HepG2 (cell line): ENCODE measurements around the gene MED20. TPM values are rescaled to one million over a fixed set of nuclear protein-coding genes. Genes with fewer than 3 reads are reported as not detected.

Source experiments
- DMAP1 ChIP-seq: IDR thresholded peaks from 2 replicates; pipeline ENCODE4 v1.6.1; 2016
- EED ChIP-seq: sonication (generic); formaldehyde crosslinking; IDR thresholded peaks from 2 replicates; pipeline ENCODE4 v1.5.0; 2020; ENCODE audit warnings: mild to moderate bottlenecking, missing genetic modification reagents
- FOSL2 ChIP-seq: sonication (generic); formaldehyde crosslinking; IDR thresholded peaks from 2 replicates; pipeline ENCODE4 v1.4.0; 2020; ENCODE audit warnings: missing genetic modification reagents
- FOXJ3 ChIP-seq: sonication (generic); formaldehyde crosslinking; IDR thresholded peaks from 2 replicates; pipeline ENCODE4 v1.4.0; 2020; ENCODE audit warnings: missing genetic modification reagents, mild to moderate bottlenecking, borderline replicate concordance
- KAT7 ChIP-seq: IDR thresholded peaks from 2 replicates; pipeline ENCODE4 v1.6.1; 2018; ENCODE audit warnings: borderline replicate concordance, missing compliant biosample characterization
- KDM1A ChIP-seq: IDR thresholded peaks from 2 replicates; pipeline ENCODE4 v1.6.1; 2016; ENCODE audit warnings: missing compliant biosample characterization
- KLF12 ChIP-seq: sonication (generic); formaldehyde crosslinking; IDR thresholded peaks from 2 replicates; pipeline ENCODE4 v1.4.0; 2020; ENCODE audit warnings: missing genetic modification reagents, borderline replicate concordance
- MTA3 ChIP-seq: sonication (generic); formaldehyde crosslinking; IDR thresholded peaks from 2 replicates; pipeline ENCODE4 v1.4.0; 2020; ENCODE audit warnings: missing genetic modification reagents
- PAF1 ChIP-seq: IDR thresholded peaks from 2 replicates; pipeline ENCODE4 v1.6.1; 2016; ENCODE audit warnings: missing genetic modification reagents, missing compliant biosample characterization
- PITX1 ChIP-seq: sonication (generic); formaldehyde crosslinking; IDR thresholded peaks from 2 replicates; pipeline ENCODE4 v1.5.1; 2020; ENCODE audit warnings: mild to moderate bottlenecking, missing genetic modification reagents
- POLR2AphosphoS5 ChIP-seq: IDR thresholded peaks from 2 replicates; pipeline ENCODE4 v1.6.1; 2012; ENCODE audit warnings: low read depth, low read length
- RAD21 ChIP-seq: fragments of 450-650 bp; formaldehyde crosslinking; IDR thresholded peaks from 2 replicates; pipeline ENCODE4 v1.5.0; 2020; ENCODE audit warnings: mild to moderate bottlenecking
- SAP130 ChIP-seq: IDR thresholded peaks from 2 replicates; pipeline ENCODE4 v1.6.1; 2016; ENCODE audit warnings: low read depth
- SOX13 ChIP-seq, 3 experiments: fragments of 450-650 bp in 1 of 3; sonication (generic) in 1 of 3; formaldehyde crosslinking in 1 of 3; IDR thresholded peaks in 2 of 3; conservative IDR thresholded peaks in 1 of 3; 2 replicates each; pipeline versions ENCODE4 v1.5.0 to v1.6.1; 2016 to 2020; ENCODE audit warnings: antibody characterized with exemption in 1 of 3, mild to moderate bottlenecking in 1 of 3, missing compliant biosample characterization in 1 of 3, missing genetic modification reagents in 1 of 3, moderate library complexity in 1 of 3
- SSRP1 ChIP-seq: IDR thresholded peaks from 2 replicates; pipeline ENCODE4 v1.6.1; 2016; ENCODE audit warnings: control low read depth
- STAG1 ChIP-seq: sonication (generic); formaldehyde crosslinking; IDR thresholded peaks from 2 replicates; pipeline ENCODE4 v1.4.0; 2020; ENCODE audit warnings: missing genetic modification reagents
- ZNF263 ChIP-seq: sonication (generic); formaldehyde crosslinking; IDR thresholded peaks from 2 replicates; pipeline ENCODE4 v1.4.0; 2020; ENCODE audit warnings: missing genetic modification reagents
- ZNF274 ChIP-seq: sonication (generic); formaldehyde crosslinking; IDR thresholded peaks from 2 replicates; pipeline ENCODE4 v1.5.1; 2020; ENCODE audit warnings: mild to moderate bottlenecking, missing genetic modification reagents
- ZNF276 ChIP-seq: sonication (generic); formaldehyde crosslinking; IDR thresholded peaks from 2 replicates; pipeline ENCODE4 v1.4.0; 2020; ENCODE audit warnings: mild to moderate bottlenecking, low read depth, missing genetic modification reagents
- ZNF530 ChIP-seq: sonication (generic); formaldehyde crosslinking; IDR thresholded peaks from 2 replicates; pipeline ENCODE4 v1.5.0; 2020; ENCODE audit warnings: low read depth, mild to moderate bottlenecking, missing genetic modification reagents
- ZNF556 ChIP-seq: sonication (generic); formaldehyde crosslinking; IDR thresholded peaks from 2 replicates; pipeline ENCODE4 v1.4.0; 2020; ENCODE audit warnings: mild to moderate bottlenecking, missing genetic modification reagents, borderline replicate concordance
- ZNF607 ChIP-seq: sonication (generic); formaldehyde crosslinking; IDR thresholded peaks from 2 replicates; pipeline ENCODE4 v1.5.1; 2020; ENCODE audit warnings: missing genetic modification reagents, mild to moderate bottlenecking, borderline replicate concordance
- ZNF724P ChIP-seq: sonication (generic); formaldehyde crosslinking; IDR thresholded peaks from 2 replicates; pipeline ENCODE4 v1.8.0; 2022; ENCODE audit warnings: missing genetic modification reagents, borderline replicate concordance
- ZNF800 ChIP-seq: sonication (generic); formaldehyde crosslinking; IDR thresholded peaks from 2 replicates; pipeline ENCODE4 v1.4.0; 2020; ENCODE audit warnings: missing genetic modification reagents
- polyA plus RNA-seq, 8 experiments: library from polyadenylated mRNA; depleted of rRNA in 3 of 8; stranded (reverse) in 7 of 8; unstranded in 1 of 8; fragments of >200 nt; fragmentation: Illumina TruSeq in 4 of 8; extraction: Trizol in 4 of 8; gene quantifications; 2 replicates each; pipeline versions ENCODE4 v1.2.1 to v1.2.3, GENCODE V29; 2011 to 2016; ENCODE audit warnings: low read depth in 4 of 8, missing spikeins in 1 of 8, mixed read lengths in 1 of 8; ENCODE audit not compliant: insufficient read depth in 1 of 8
- total RNA-seq, 5 experiments: library from RNA; depleted of rRNA; stranded (reverse); fragments of >200 nt; fragmentation: Illumina TruSeq; extraction: Trizol; gene quantifications; 2 replicates each; pipeline ENCODE4 v1.2.3, GENCODE V29; 2016; ENCODE audit warnings: low read depth in 1 of 5
- TF ChIP-seq, protein P1 (sequence below): sonication (generic); formaldehyde crosslinking; IDR thresholded peaks from 2 replicates; pipeline ENCODE4 v1.8.1; 2023; ENCODE audit warnings: mild to moderate bottlenecking, missing genetic modification reagents
- TF ChIP-seq, protein P2 (sequence below): sonication (generic); formaldehyde crosslinking; IDR thresholded peaks from 2 replicates; pipeline ENCODE4 v1.5.0; 2020; ENCODE audit warnings: mild to moderate bottlenecking, missing genetic modification reagents, moderate library complexity

The MED20 gene
- total and polyA plus RNA-seq, 2 of the 13 experiments (the other 11 are each of a cell fraction or from before 2014, with no cell fraction given) = 28.1 to 41.1 TPM

GRCh38 chr6:41940759-41941279 lies 19.9 kb upstream of the MED20 start (continued):
- TF ChIP-seq ZNF800 (CRISPR knock-in tag) (no peak; the same call in 1 of the 2 replicates), KLF12 (no peak), PAF1 (no peak), KDM1A (CRISPR knock-in tag) (no peak), DMAP1 (CRISPR knock-in tag) (peak; percentile 6; the same call in 1 of the 2 replicates), PITX1 (peak; percentile 56; the same call in 1 of the 2 replicates), FOSL2 (CRISPR knock-in tag) (no peak), EED (CRISPR knock-in tag) (no peak), ZNF276 (CRISPR knock-in tag) (no peak), RAD21 (no peak), ZNF530 (no peak), SOX13 (IDR thresholded peaks at IDR 0.05) (no peak), SOX13 (CRISPR knock-in tag; conservative IDR thresholded peaks at IDR 0.05 in 1 of 2, IDR thresholded peaks at IDR 0.05 in 1 of 2) (no peak), SAP130 (CRISPR knock-in tag) (peak; percentile 18), ZNF263 (CRISPR knock-in tag) (no peak), MTA3 (CRISPR knock-in tag) (no peak), POLR2AphosphoS5 (no peak), FOXJ3 (CRISPR knock-in tag) (no peak), ZNF724P (CRISPR knock-in tag) (no peak), ZNF607 (peak; percentile 55), ZNF556 (CRISPR knock-in tag) (peak; percentile 11; the same call in 1 of the 2 replicates), KAT7 (CRISPR knock-in tag) (no peak), ZNF274 (no peak), STAG1 (CRISPR knock-in tag) (0 out of 2 replicates have a peak, but pooled peaks have one; percentile 15), SSRP1 (CRISPR knock-in tag) (no peak)
- TF ChIP-seq, protein P1, sequence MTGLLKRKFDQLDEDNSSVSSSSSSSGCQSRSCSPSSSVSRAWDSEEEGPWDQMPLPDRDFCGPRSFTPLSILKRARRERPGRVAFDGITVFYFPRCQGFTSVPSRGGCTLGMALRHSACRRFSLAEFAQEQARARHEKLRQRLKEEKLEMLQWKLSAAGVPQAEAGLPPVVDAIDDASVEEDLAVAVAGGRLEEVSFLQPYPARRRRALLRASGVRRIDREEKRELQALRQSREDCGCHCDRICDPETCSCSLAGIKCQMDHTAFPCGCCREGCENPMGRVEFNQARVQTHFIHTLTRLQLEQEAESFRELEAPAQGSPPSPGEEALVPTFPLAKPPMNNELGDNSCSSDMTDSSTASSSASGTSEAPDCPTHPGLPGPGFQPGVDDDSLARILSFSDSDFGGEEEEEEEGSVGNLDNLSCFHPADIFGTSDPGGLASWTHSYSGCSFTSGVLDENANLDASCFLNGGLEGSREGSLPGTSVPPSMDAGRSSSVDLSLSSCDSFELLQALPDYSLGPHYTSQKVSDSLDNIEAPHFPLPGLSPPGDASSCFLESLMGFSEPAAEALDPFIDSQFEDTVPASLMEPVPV (CRISPR knock-in tag) = no peak
- TF ChIP-seq, protein P2, sequence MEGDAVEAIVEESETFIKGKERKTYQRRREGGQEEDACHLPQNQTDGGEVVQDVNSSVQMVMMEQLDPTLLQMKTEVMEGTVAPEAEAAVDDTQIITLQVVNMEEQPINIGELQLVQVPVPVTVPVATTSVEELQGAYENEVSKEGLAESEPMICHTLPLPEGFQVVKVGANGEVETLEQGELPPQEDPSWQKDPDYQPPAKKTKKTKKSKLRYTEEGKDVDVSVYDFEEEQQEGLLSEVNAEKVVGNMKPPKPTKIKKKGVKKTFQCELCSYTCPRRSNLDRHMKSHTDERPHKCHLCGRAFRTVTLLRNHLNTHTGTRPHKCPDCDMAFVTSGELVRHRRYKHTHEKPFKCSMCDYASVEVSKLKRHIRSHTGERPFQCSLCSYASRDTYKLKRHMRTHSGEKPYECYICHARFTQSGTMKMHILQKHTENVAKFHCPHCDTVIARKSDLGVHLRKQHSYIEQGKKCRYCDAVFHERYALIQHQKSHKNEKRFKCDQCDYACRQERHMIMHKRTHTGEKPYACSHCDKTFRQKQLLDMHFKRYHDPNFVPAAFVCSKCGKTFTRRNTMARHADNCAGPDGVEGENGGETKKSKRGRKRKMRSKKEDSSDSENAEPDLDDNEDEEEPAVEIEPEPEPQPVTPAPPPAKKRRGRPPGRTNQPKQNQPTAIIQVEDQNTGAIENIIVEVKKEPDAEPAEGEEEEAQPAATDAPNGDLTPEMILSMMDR (CRISPR knock-in tag) = peak; percentile 45
